NCI-H82 (cell line): ENCODE results near the gene C2CD4D.

Experiments used
- DNase-seq: peaks from one replicate; lab custom pipeline; 2025; lab: John Stamatoyannopoulos, UW

The C2CD4D gene

DNA sequence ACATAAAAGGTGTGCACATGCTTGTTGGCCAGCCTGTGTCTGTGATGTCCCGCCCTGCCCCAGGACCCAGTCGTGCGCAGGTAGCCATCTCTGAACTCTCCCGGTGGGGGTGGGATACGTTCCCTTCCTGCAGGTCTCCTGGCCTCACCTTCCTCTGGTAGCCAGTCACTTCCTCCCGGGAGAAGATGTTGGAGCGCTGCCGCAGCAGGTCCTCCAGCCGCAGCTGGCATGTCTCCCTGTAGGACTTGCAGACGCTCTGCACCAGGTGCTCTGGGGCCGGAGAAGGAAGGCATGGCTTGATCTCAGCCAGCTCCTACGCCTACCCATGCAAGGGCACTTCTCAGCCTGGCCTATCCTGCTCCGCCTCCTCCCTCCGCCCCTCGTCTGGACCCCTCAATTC, 25.2 kb downstream of the C2CD4D start:
- no peak for DNase-seq

DNA sequence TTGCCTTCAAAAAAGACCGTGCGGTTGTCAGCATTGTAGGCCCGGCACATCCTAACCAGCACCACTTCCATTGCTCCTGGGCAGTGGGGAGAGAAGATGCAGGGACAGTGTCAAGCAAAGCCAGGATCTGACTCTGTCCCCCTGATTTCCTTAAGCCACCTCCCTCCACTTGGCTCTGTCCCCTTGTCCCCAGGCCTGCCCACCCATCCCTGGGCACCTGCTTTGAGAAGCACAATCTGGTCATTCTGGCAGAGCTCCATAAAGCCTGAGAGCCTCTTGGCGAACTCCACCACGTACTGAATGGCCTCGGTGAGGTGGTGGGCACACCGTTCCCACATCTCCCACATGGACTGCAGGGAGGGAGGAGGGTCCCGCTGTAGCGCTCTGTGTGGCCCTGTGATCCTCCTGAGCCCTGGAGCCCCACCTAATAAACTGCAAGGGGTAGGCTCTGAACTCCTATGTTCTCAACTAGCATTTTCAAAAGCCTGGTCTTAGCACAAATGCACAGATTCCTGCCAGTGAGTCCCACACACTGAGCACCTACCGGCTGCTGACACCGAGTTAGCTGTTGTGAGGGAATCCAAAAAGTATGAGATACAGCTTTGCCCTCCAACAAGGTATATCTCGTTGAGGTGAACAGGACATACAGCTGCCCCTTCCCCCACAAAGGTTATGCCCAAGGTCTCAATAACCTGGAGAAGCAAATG, 26.2 kb downstream of the C2CD4D start:
- no peak for DNase-seq

DNA sequence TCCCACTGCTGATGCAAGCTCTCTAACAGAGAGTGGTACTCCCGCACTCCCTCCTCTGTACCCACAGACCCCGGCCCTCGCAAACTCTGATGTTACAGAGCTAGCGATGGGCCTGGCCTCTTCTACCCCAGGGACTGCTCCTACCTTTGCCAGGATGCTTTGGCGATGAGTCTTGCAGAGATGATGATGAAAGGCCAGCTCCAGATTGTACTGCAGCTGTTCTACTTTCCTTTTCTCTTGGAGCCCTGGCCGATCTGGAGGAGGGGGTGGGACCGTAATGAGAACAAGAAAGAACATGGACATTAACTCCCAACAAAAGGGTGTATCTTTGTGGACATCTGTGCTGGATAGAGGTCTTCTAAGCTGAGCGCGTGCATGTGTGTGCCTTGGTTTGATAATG, 28.4 kb downstream of the C2CD4D start:
- no peak for DNase-seq

DNA sequence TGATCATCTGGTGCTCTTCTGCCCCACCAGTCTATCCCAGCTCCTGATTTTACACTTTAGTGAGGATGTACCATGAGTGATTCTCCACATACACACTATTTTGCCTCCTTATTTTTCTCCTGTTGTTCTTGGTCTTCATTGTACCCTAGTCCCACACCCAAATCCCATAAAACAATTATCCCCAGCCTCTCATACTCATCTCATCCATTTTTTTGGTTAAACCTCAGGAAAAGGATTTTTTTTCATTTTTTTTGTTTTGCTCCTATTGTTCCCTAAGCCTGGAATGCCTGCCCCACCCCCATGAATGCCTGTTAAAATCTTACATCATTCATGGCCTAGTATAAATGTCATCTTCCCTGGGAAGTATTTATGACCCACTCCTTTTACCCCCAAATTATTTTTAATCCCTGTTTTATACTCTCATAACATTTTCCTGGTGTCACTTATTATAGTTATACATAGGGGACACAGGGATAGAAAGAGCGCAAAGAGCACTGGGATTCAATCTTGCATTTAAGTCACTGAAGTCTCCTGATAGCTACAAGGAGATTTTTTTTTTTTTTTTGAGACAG, 29.5 kb downstream of the C2CD4D start:
- DNase-seq: no peak

DNA sequence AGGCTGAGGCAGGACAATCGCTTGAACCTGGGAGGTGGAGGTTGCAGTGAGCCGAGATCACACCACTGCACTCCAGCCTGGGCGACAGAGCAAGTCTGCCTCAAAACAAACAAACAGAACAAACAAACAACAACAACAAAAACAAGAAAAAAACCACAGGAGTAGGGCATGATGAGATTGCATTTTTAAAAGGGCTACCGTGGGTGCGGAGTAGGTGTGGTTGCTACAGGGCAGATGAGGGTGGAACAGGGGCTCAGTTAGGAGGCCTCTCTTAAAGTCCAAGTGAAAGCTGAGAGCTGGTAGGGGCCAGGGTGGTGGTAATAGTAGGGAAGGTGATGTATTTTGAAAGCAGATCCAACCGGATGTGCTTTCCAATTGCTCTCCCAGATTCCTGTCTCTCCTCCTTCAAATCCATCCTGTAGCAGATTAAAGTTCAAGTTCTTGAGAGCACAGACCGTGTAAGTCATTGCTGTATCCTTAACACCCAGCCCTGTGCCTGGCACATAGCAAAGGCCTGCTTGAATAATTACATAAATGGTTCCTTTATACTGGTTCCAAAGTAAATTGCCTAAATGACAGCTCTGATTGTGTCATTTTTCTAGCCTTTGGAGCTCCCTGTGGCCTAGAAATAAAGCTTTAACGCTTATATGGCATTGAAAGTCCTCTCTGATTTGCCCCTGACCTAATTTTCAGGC, 30.2 kb downstream of the C2CD4D start:
- no peak for DNase-seq

DNA sequence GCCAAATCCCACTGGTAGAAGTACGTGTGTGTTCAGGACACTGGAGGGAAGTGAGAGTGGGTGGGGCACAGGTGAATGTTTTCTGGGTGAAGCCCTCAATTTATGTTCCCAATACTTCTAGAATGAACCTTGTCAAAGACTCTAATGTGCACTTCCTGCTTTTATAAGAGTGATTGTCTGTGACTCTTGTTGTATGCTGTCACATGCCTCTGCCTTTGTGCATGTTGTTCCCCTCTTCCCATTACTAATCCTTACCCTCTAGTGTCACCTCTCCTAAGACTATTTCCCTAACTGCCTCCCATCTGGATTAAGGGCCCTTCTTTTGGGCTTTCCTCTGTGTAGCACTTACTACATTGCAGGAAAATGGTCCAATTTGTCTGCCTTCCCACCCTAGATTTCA, 31.9 kb downstream of the C2CD4D start:
- DNase-seq: peak; percentile 28

DNA sequence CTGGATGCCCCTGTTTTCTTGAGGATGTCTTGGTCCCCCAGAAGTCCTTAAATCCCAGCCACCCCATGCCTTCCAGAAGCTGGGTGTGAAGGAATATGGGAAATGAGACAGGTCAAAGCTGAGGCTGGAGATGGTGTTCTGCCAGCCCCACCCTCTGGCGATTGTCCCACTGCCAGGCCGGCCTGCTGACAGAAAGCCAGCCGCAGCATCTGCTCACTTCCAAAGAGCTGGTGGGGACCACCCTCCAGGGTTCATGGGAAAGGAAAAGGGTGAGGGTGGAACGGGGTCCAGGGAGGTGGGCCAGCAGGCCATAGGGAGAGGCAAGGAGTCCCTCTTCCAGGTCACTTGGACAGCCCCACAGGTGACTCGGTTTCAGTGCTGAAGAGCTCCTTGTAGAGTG, 32.5 kb downstream of the C2CD4D start:
- DNase-seq: no peak

DNA sequence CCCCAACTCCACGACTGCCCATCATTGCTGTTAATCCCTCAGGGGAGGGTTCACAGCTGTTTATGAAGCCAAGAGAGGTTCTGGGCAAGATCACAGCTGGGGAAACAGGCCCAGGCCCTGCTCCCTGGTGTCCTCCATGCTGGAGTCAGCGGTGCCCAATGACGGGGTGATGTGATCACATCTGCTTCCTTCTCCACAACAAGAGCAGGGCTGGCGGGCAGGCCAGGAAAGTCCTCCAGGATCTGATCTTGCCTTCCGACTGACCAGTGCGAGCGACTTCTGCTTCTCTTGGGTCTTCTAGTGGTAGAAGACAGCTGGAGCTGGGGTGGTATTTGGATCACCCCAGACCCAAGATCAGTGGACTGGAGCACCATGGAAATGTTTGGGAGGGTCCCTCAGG, 33.5 kb downstream of the C2CD4D start:
- DNase-seq: peak; percentile 24

DNA sequence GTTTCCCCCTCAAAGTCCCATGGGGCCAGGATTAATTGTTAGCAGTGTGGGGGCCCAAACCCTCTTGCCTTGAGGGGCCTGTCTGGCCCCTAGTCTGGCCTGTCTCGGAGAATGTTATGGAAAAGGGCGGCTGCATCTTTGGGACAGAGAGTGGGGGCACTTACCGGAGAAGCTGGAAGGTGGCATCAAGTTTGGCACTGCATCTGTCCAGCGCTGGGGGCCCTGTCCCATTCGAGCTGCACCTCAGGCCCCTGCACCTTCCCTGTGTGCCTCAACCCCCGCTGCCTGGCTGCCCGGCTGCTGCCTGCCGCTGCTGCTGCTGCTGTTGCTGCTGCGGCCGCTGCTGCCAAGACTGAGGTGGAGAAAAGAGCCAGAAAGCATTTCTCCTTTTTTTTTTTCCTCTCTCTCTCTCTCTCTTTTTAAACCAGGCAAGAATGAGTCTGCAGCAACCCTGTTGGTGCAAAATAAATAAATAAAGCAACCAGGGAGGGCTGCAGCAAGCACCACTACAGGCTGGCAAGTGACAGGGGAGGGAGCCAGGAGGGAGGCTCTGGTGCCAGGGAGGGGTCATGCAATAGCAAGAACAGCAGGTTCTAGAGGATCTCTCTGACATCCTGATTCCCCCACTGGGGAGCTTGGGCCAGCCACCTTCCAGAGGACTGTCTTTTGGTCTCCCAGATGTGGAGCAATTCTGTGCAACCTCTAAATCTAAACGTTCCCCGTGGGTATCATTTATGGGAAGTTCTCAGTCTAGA, 34.4 kb downstream of the C2CD4D start, which contains the start of gene LINGO4:
TSS of gene LINGO4 (minus strand) at position 354 of the 755 bp plus-strand sequence. CDS start 2,715 bp downstream, outside the sequence.
- DNase-seq: no peak

DNA sequence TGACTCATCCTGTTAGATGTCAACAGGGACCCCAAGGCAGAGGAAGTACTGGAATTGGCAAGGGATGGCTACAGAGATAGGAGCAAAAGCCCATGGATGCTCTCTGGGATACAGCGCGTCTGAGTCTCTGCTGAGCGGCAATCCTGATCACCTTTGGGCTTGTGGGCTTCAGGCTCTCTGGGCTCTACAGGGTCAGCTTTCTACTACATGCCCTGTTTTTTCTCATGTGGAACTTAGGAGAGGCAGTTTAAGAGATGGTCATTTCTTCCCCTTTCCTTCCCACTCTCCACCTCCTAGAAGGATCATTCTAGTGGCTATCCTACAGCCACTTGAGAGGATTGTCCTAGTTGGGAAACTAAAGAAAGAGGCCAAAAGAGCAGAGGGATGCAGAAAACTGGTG, 35.7 kb downstream of the C2CD4D start:
- no peak for DNase-seq

DNA sequence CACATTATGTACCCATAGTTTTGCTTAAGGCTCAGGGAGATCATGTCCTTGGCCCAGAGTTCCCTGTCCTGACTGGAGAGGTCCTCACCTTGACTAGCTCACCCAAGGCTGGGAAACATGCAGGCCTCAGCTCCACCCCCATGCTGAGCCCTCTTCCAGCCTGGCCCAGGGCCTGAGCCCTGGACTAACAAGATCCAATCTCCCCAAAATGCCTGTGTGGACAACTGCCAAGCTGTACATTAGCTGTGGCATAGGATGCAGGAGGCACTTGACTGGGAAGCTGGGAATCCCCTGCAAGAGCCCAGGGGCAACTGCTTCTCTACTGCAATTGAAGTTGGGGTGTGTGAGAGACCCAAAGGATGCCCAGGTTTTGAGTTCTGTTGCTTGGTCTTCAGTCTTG, 36.5 kb downstream of the C2CD4D start:
- no peak for DNase-seq

DNA sequence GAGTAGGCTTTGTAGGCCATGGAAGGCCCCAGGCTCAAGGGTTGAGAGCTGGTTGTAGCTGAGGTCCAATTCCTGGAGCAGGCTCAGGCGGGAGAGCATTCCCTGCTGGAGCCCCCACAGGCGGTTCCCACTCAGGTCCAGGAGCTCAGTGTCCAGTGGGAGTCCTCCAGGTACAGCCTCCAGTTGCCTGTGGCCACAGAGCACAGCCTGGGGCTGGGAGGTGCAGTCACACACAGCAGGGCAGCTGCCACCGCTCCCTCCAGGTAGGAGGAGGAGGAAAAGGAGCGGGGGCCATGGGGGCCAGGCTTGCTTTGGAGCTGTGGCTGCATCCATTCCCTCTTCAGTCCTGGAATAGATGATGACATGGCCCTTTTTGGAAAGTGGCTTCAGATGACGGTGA, 37.2 kb downstream of the C2CD4D start:
- DNase-seq: no peak

DNA sequence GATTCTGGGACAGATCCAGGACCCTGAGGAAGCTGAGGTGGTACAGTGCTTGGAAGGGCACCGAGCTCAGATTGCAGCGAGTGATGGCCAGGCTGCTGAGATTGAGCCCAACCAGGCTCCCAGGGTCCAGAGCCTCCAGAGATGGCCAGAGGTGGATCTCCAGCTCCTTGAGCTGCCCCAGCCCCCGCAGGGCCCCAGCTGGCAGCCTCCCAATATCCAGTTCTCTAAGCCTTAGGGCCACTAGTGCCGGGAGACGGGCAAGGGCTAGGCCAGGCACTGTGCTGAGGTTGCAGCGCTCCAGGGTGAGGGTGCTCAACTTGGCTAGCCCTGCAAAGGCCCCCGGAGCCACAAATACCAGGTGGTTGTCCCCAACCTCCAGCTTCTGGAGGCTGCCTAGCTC, 37.8 kb downstream of the C2CD4D start:
- DNase-seq: no peak

DNA sequence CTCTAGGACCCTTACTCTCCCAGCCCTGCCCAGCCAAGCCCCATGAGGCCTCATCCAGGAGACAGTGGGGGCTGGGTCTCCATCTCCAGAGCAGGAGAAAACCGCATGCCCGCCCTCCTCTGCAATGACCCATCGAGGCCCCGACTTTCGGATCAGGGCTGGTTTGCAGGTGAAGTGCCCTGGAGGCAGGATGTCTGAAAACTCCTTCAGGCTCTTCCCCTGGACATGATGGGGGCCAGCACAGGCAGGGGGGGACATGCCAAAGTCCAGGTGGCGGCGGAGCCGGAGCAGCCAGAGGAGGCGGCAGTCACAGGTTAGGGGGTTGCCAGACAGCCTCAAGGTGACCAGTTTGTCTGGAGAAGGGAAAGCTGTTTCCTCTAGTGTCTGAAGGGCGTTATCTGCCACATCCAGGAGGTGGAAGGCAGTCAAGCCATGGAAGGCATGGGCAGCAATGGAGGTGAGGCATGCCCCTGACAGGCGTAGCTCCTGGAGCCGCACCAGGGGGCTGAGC, 38.3 kb downstream of the C2CD4D start:
- DNase-seq: no peak

DNA sequence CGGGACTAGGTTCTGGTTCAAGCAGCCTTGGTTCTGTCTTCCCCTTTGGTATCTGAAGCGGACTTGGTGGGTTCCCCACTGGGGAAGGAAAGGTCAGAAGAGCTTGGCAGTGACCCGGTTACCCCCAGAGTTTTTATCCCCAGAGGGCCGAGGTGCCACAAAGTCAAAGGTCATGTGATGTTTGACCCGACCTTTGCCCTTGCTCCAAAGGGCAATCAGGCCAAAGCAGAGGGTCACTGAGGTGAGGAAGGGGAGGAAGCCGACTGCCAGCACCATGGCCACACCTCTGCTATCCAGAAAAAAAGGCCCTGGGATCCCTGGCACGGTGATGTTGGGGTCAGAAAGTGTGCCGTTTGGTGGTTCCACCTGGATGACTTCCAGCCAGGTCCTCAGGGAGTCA, 38.8 kb downstream of the C2CD4D start:
- no peak for DNase-seq

DNA sequence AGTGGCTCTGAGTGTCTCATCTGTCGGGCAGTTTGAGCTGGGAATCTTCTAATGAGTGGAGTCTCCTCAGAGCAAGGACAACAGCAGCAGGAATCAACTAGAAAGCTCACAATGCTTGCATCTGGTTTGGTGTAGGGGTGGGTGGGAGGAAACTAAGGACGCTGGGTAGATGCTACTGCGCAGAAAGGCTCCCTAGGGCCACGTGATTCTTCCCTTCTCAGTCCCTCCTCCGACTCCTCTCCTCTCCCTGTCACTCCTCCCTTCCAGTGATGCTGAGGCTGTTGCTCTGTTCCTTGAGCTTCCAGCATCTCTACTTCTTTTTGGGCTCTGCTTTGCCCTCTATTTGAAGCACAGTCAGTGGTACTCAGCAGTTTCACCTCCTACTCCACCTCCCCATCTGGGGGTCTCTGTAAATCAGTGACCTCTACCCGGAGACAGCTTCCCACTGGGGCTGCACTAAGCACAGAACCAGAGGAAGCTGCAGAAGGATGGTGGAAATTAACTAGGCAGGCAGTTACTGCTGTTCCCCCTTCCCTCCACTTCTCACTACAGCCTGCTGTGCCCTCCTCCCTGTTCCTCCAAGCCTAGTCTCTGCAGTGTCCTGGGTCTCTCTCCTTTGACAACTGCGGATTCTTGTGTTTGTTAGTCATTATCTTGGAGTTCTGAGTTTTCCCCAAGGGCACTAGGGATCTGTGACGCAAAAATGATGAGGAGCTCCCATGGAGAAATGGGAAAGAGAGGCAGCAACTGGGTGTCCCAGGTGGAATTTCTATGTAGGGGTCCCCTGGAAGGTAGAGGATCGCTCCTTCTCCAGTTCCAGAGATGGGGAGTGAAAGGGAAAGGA, 40.2 kb downstream of the C2CD4D start:
- peak; percentile 39 for DNase-seq

DNA sequence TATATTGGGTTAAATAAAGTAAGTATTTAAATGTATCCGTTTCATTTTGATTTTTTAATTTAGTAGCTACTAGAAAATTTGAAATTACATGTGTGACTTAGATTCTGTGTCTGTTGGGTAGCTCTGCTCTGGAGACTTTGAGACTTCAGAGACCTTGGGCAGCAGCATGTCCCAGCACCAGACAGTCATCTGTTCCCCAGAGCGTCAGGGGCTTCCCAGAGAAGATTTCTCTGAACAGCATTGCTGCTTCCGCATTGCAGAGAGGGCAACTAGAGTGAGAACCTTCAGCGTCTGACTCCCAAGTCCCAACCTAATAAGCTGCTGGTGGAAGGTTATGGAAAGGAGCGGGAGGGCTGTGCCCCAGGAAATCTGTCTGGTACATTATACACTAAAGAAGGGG, 41.0 kb downstream of the C2CD4D start:
- no peak for DNase-seq

DNA sequence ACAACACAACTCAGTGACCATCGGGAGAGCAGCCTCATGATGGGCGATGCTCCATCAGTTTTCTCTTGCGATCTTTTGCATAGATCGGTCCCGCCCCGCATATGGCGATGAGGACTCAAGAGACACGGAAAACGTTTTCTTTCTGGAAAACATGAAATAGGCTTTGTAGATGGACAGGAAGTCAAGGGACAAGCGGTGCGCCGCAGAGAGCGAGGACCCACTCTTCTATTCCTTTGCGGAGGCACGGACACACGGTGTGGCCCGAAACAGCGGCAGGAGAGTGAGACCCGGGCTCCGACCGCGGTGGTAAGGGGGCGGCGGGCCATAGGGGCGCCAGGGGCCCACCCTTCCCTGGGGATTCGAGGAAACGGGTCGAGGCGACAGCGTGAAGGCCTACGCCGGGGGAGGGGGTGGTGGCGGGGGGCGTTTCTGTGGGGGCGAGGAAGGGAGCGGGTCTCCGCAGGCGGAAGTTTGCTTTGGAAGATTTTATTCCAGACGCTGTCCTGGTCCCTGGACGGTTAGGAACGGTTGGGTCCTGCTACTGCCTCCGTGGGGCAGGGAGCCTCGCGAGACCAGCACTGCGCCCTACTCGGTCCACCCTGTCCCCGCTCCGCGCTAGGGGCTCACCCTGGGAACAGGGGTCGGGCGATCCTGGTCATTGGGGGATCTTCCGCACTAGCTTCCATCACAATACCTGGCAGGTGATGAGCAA, 48.5 kb downstream of the C2CD4D start:
- DNase-seq: peak; percentile 74

DNA sequence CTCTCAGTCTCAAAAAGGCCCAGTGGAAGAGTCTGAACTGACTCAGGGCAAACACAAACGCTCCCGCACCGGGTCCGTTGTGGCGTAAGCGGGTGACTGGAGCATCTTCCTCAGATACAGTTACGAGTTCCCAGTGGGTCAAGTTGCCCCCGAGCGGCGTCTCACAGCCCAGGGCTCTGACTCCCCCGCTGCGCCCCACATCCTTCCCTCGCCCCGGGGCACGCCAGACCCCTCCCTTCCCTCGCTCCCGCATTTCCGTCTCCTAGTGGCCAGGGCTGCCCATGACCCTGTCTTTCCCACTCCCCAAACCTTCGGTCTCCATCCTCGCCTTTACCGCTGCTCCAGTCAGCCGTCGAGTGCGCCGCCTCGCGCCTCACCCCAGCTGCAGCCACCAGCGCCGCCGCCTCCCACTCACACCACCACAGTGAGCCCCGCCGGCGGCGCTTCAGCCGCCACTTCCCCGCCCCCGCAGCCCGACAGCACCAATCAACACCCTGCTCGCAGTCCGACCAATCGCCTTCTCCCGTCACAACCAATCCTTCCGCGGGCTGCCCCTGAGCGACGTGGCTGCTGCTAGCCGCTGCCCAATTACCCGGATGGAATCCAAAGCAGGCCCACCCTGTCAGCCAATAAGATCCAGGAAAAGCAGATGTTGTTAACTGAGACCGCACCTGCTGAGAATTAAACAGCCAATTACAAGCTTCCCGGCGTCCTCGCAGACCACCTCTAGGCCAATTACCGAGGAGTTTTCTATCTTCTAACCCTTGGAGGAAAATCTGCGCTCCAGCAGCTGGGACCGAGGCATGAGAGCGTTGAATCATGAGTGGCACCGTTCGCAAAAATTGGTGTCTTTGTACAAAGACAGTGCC, 49.3 kb downstream of the C2CD4D start, which contains the start of gene TDRKH:
TSS of gene TDRKH (minus strand) at position 430 of the 869 bp plus-strand sequence. CDS start 7,478 bp downstream, outside the sequence.
- peak; percentile 100 for DNase-seq
